EL (cell line): ENCODE measurements around the gene IQGAP3.
"Not testable (repeated sequence)": the region's sequence is repeated elsewhere in the genome, so short reads cannot be mapped to it uniquely, and the experiment has no call there.

Source experiments
- DNase-seq: peaks from one replicate; pipeline ENCODE4 v3.0.0-alpha.2; 2016

The IQGAP3 gene, protein sequence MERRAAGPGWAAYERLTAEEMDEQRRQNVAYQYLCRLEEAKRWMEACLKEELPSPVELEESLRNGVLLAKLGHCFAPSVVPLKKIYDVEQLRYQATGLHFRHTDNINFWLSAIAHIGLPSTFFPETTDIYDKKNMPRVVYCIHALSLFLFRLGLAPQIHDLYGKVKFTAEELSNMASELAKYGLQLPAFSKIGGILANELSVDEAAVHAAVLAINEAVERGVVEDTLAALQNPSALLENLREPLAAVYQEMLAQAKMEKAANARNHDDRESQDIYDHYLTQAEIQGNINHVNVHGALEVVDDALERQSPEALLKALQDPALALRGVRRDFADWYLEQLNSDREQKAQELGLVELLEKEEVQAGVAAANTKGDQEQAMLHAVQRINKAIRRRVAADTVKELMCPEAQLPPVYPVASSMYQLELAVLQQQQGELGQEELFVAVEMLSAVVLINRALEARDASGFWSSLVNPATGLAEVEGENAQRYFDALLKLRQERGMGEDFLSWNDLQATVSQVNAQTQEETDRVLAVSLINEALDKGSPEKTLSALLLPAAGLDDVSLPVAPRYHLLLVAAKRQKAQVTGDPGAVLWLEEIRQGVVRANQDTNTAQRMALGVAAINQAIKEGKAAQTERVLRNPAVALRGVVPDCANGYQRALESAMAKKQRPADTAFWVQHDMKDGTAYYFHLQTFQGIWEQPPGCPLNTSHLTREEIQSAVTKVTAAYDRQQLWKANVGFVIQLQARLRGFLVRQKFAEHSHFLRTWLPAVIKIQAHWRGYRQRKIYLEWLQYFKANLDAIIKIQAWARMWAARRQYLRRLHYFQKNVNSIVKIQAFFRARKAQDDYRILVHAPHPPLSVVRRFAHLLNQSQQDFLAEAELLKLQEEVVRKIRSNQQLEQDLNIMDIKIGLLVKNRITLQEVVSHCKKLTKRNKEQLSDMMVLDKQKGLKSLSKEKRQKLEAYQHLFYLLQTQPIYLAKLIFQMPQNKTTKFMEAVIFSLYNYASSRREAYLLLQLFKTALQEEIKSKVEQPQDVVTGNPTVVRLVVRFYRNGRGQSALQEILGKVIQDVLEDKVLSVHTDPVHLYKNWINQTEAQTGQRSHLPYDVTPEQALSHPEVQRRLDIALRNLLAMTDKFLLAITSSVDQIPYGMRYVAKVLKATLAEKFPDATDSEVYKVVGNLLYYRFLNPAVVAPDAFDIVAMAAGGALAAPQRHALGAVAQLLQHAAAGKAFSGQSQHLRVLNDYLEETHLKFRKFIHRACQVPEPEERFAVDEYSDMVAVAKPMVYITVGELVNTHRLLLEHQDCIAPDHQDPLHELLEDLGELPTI (N-terminal part only)

DNA sequence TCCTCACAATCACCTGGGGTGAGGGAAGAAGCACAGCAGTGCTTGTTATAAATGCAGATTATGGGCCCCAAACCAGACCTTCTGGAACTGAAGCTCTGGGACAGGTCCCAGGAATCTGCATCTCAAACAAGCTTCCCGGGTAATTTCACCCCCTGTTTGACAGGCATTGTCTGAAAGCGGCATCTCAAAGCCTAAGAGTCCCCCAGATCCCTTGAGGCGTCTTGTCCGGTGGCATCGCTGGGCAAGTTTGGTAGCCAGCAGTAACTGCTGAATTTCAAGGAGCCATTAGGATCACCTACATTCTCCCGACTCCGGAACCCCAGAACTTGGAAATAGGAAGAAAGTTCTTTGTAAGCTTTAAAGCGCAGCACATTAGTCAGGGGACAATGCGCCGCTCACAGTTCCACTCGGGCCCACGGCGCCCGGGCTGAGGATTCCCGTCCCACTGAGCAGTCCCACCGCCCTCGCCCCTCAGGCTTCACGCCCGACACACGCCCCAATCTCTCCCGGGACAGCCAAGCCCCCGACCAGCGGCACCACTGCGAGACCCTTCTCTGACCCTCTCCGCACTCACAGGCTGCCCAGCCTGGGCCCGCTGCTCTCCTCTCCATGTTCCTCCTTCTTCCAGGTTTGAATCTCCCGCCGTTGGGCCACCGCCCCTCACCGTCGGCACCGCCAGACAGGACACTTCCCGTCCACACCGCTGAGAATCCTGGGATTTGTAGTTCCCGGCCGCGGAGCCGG lies at the start of gene IQGAP3:
IQGAP3 (minus strand) TSS at position 647 of the 744 bp plus-strand sequence; CDS start at position 611, 36 bp downstream.
- peak; percentile 82 for DNase-seq

DNA sequence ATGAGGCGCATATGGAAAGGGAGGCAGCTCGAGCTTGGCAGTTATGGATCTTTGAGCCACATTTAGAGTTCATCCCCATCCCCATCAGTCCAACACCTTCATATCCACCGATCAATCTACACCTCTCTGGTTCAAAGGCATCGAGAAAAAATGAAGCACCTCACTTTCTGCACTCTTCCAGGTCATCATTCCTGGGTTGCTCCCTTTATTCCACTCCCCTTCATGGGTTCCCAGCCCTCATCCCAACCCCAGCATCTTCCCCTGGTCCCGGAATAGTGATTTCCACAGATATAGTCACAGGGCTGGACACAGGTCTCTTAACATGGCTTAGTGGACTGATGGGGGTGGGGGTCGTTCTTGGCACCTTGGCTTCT lies 47.2 kb upstream of the IQGAP3 start:
- no peak for DNase-seq

DNA sequence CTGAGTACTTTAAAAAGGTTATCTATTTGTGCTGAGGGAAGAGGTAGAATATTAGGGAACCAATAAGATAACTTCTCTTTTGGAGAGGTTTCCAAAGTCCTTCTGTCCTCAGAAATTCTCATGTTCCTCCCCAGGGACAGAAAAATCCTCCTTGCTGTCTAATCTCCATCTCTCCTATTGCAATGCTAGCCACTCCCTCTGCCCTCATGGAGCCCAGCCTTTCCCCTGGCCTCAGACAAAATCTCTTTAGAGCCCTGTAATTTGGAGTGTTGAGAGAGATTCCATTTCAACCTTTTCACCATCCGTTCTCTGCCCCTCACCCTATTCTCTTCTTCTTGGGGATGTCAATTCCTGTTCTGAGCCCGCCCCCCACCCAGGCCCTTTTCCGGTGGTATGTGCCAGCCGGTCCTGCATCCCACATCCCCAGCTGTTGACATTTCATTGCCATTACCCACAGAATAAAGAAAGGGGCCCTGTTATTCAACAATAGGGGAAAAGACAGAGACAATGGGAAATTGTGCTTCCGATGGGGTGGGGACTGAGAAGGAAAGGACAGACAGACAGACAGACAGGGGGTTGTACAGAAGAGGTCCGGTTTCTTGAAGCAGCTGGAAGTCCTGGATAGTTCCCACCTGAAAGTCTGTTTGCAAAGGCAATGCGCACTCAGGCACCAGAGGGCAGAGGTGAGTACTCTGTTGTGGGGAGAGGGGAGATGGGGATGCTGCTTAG lies 46.7 kb upstream of the IQGAP3 start, which contains the start of gene HAPLN2:
HAPLN2 (plus strand) TSS at position 563 of the 729 bp plus-strand sequence. CDS start 4,076 bp downstream, outside the sequence.
- no peak for DNase-seq

DNA sequence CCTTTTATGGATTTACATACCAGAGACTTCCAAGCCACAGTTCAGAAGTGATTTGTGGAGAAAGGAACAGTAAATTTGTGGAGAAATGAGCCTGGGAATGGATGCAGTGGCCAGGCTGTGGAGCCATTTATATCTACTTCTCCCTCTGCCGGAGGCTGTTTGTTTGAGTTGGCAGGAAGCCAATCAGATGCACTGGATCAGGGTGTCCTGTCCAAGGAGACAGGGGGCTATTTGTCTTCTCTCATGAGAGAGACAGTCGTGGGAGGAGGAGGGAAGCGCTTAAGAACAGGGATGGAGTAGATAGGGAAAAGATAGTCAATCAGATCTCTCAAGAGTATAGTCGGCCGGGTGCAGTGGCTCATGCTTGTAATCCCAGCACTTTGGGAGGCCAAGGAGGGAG lies 44.1 kb upstream of the IQGAP3 start:
- peak; percentile 55 for DNase-seq

DNA sequence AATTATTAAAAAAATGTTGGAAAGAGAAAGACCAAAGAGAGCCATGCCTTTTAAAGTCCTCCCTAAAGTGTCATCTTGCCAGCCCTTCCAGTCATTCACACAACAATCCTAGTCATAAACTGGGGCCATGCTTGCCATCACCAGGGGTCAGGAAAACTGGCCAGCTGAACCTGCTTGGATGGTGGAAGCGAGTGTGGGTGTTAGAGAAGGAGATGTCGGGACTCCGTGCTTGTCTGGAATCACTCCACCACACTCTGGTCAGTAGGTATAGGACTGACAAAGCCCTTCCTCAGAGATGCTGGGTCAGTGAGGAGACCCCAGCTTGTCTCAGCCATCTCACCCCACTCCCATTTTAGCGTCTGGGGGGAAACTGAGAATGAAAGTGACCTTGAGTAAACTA lies 43.6 kb upstream of the IQGAP3 start:
- DNase-seq: no peak

DNA sequence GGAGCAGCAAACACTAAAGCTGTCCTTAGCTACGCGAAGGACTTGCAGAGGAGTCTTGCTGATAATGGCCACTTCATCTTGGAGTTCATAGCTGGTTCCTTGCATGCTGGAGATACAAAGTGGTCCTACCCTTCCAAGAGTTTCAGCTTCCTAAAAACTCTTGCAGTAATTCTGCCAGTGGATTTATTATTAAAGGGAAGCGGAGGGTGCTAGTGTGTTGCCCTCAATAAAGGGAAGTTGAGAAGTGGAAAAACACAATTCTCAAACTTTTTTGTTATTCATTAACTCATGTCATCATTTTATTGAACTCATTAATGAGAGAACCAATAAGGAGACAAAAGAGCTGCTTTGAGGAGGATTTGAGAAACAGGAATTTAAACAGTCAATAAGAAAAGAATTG lies 40.3 kb upstream of the IQGAP3 start:
- no peak for DNase-seq

DNA sequence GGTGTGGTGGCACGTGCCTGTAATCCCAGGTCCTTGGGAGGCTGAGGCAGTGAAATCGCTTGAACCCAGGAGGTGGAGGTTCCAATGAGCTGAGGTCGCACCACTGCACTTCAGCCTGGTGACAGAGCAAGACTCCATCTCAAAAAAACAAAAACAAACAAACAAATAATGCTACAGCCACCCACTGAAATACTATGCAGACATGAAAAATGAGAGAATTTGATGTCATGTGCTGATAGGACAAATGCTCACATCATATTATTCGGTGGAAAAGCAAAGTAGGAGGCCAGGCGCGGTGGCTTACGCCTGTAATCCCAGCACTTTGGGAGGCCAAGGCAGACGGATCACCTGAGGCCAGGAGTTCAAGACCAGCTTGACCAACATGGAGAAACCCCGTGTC lies 37.7 kb upstream of the IQGAP3 start:
- not testable (repeated sequence) for DNase-seq

DNA sequence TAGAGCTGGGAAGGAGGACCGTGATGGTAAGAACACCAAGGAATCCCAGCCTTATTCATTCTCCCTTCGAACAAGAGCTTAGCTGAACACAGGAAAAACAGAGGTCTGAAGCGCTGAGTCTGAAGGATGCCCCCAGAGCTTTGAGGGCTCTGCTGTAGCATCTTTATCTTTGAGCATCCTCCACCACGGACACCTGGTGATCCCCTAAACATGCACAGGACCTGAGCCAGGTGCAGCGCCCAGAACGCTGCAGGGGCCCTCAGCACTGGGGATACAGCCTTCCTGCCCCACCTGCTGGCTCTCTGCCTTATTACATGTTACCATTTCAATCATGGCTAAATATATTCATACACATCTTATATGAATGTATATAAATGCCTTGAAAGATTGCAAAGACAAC lies 36.6 kb upstream of the IQGAP3 start:
- DNase-seq: no peak

DNA sequence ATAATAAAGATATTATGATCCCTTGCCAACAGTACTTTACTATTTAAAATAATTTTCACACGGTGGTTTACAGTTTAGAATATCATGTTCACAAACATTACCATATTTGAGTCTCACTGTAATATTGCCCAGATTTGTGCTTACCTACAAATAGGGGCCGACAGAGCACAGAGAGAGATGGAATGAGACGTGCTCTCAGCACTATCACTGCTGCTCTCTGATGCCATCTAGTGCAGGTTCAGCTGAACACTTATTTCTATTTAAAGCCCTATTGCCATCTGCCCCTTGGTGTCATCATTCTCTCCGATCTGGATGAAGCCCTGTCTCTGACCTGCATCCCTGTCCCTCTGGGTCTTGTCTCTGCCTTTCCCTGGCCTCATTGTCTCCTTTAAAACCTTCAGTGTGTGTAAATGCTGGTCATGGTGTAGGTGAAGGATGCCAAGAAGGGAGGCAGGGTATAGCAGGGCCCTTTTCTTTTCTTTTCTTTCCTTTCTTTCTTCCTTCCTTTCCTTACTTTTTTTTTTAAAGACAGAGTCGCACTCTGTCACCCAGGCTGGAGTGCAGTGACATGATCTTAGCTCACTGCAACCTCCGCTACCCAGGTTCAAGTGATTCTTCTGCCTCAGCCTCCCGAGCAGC lies 35.8 kb upstream of the IQGAP3 start:
- DNase-seq: peak; percentile 71

DNA sequence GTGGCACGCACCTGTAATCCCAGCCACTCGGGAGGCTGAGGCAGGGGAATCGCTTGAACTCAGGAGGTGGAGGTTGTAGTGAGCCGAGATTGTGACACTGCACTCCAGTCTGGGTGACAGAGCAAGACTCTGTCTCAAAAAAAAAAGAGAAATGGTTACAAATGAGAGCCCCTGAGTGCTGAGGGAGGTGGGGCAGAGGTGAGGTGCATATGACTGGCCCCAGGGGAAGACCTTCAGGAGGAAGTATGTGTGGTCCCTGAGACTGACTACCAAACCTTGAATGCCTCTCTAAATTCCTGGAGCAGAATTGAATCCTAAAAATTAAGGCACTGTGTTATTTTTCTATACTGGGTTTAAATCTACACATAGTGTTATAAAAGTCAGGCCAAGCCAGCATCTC lies 35.0 kb upstream of the IQGAP3 start:
- DNase-seq: not testable (repeated sequence)

DNA sequence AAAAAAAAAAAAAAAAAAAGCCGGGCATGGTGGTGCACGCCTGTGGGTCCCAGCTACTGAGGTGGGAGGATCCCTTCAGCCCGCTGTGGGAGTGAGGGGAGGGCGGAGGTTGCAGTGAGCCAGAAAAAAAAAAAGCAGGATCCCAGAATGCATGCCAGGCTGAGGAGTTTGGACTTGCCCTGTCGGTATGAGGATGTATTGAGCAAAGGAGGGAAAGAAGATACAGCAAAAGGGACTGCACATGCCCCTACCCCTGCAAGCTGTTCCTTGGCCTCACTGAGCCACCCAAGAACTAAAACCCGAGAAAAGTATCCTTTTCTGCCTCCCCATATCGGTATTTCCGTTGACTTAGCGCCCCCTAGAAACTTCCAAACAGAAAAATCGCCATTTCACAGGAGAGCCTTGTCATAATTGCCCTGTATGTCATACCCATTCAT lies 30.2 kb upstream of the IQGAP3 start:
- no peak for DNase-seq

DNA sequence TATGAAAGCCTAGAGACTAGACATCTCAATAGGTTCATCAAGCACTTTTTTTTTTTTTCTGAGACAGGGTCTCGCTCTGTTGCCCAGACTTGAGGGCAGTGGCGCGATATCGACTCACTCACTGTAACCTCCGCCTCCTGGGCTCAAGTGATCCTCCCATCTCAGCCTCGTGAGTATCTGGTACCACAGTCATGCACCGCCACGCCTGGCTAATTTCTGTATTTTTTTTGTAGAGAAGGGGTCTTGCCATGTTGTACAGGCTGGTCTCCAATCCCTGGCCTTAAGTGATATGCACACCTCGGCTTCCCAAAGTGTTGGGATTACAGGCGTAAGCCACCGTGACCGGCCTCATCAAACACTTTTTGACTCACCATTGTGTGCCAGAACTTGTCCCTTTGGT lies 29.5 kb upstream of the IQGAP3 start:
- no peak for DNase-seq

DNA sequence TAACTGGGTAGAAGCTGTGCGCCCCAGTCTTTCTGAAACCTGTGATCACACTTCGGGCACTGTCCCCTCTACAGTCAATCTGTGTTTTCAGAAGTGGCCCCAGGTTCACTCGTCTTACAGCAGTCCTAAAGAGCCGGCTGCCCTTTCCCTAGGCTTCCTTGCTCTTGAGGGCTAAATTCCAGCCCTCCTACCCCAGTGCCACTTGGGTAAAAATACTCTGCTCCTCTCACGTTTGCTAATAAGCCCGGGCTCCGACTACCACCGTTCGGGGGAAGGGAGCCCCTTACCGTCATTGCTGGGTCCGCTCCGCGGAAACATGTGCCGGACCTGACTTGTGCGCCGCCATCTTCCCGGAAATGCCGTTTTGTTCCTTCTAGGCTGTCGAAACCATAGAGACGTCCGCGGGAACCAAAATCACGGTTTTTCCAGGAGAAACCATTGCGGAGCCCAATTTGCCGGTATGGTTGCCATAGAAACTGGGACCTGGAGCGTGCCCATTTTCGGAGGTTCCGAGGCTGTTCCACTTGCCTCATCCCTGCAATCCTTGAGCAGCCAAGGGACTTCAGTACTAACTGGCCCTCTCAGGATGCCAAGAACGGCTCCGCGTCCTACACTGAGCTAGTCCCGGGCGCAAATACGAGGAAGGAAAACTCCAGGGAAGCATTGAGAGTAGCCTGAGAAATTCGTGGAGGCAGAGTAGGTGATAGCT lies 28.9 kb upstream of the IQGAP3 start, which contains the start of gene GPATCH4:
GPATCH4 (minus strand) TSS at position 358 of the 709 bp plus-strand sequence.
- DNase-seq: peak; percentile 93

DNA sequence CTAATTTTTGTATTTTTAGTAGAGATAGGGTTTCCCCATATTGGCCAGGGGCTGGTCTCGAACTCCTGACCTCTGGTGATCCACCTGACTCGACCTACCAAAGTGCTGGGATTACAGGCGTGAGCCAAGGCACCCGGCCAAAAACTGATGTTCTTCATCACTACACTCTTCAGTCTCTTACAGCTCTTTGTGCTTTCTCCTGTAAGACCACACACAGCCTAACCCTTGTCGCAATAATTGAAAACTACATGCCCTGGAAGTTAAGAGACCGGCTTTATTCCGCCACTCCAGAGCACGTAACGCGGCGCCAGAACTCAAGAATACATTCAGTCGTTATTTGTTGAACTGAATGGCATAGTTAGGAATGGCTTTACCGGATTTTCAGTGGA lies 28.4 kb upstream of the IQGAP3 start:
- no peak for DNase-seq

DNA sequence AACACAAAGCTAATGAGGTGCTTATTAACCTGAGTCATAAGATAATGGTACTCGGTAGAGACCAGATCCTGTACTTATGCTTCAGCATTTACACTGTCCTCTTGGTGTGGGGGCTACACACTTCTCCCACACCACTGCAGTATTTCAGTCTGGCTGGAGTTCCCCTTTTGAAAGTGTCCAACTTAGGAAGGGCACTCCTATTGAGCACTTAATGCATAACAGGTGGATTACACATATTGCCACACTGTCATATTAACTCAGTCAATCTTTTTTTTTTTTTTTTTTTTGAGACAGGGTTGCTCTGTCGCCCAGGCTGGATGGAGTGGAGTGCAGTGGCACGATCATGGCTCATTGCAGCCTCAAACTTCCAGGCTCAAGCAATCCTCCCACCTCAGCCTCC lies 27.4 kb upstream of the IQGAP3 start:
- no peak for DNase-seq

DNA sequence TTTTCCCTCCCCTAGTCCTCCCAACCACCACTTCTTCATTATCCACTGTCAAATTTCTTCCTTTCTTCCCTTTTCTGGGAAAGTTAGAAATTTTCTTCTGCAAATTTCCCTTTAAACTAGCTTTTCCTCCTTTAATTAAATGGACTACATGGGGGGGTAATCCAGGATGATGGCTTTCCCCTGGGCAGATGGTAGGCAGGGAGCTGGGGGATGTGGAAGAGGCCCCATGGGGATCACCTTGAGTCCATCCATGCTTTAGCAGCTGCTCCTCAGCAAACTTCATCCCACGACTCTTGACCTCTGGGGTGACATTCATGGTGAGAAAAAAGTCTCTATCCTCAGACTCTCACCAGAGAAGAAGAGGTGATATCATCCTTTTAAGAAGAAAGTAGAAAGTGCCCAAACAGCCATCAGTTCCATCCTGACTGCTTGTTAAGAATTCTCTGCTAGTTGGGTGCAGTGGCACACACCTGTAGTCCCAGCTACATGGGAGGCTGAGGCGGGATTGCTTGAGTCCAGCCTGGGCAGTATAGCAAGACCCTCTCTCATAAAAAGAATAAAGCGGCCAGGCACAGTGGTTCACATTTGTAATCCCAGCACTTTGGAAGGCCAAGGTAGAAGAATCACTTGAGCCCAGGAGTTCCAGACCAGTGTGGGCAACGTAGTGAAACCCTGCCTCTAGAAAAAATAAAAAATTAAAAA lies 26.5 kb upstream of the IQGAP3 start:
- no peak for DNase-seq

DNA sequence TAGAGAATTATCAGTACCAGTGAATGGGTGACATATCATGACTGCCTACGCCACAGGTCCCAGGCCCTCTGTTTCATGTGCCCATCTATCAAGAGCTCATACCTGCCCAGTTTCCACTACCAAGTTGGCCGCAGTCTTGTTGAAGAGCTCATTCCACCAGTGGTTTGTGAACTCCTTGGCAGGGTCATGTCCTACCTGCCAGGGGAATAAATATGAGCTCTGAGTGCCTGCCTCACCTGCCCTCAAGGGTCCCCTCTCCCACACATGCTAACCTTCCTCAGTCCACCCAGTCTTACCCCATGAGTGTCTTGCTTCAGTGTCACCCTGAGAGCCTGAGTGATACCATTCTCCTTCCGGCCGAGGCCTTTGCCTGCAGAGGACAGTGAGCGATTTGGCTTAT lies 25.8 kb upstream of the IQGAP3 start:
- DNase-seq: no peak

DNA sequence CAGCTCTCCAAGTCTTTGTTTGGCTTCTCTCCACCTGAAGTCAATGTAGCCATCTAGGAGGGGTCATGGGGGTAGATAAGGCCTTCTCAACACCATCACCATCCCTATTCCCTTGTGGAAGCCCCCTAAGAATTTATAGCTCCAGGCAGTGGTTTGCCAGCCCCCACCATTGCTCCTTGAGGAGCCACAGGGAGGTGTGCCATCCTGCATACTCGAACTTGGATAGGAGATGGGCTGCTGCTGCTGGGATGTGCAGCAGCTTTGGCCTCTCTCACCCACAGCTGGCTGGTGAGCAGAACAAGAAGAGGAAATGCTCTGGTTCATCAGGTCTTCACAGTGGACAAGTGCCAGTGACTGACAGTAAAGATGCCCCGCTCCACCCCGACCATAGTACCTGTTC lies 24.1 kb upstream of the IQGAP3 start:
- no peak for DNase-seq

DNA sequence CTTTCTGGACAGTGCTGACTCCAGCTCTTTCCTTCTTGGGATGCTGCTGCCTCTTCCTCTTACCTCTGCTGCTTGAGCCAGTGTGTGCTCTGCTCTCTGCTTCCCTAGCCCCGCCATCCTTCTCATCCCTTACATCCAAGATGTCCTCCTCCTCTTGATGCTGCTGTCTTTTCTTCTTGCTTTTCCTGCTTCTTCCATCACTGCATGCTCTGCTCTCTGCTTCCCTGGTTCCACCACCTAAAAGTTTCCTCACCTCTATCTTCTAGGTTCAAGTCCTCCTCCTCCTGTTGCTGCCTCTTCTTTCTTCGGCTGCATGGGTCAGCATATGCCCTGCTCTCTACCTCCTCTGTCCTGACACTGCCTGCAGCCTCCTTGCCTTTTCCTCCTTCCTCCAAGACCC lies 22.7 kb upstream of the IQGAP3 start:
- no peak for DNase-seq

DNA sequence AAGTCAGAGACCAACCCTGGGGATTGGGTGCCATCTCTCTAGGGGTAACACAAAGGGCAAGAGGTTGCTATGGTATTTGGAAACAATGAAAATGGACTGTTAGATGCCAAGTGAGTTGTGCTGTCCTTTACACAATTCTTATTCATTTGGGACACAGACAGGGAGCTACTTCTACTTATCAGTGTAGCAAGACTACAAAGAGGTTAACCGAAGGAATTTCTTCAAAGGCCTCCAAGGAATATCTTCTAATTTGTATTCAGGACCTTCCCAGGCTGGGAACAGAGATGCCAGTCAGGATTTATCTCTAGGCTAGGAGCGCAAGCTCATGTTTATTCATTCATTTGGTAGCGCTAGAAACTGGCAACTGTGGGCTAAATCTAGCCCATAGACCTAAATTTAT lies 21.8 kb upstream of the IQGAP3 start:
- DNase-seq: no peak
